NB4 (cell line): ENCODE measurements around the gene GPR155.
"Not testable (repeated sequence)": the region's sequence is repeated elsewhere in the genome, so short reads cannot be mapped to it uniquely, and the experiment has no call there.

Experiments
- DNase-seq: peaks from one replicate; pipeline ENCODE4 v3.0.0; 2010; ENCODE audit warnings: low read depth
- H3K4me3 ChIP-seq: one replicate; pipeline ENCODE4 v1.5.1; 2011; ENCODE audit warnings: mild to moderate bottlenecking, low read depth, low read length, moderate library complexity
- MYC ChIP-seq: IDR thresholded peaks from 2 replicates; pipeline ENCODE4 v1.6.1; 2011; ENCODE audit warnings: low read depth, low read length
- POLR2A ChIP-seq: IDR thresholded peaks from 2 replicates; pipeline ENCODE4 v1.6.1; 2011; ENCODE audit warnings: mild to moderate bottlenecking; ENCODE audit not compliant: insufficient read length; ENCODE audit errors: extremely low read depth
- TF ChIP-seq, protein P1 (sequence below): IDR thresholded peaks from one replicate; pipeline ENCODE4 v1.5.1; 2012; ENCODE audit warnings: low read depth, low read length
- TF ChIP-seq, protein P2 (sequence below): IDR thresholded peaks from 2 replicates; pipeline ENCODE4 v1.6.1; 2011; ENCODE audit warnings: low read depth, low read length

Gene GPR155

DNA sequence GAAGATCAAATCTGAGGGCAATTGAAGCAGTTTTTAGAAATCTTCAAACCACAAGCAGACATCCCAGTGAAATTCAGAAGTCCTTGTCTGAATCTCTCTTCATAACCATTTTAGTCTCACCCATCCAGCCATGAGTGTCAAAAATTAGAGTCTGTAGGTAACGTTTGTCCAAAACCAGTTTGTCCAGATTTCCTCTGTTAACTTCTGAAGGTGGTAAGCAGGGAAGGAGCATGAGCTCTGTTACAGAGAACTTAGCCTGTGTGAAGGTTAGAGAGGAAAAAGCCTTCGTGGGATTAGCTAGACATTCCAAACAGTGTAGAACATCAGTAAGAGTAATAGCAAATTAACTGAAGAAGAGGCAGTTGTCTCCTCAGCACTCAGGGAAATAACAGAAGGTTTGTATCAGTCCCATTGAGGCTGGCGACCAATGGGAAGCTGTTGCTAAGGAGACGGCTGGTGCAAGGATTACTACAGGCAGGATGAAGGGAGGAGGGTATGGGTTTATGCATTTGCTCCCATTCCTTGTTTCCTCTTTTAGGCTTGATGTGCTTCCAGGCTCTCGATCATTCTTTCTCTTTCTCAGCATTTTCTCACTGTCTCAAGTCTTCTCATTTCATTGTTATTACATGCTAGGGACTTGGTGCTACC lies 8.7 kb upstream of the GPR155 start:
- TF ChIP-seq MYC, result no peak
- TF ChIP-seq, protein P1, sequence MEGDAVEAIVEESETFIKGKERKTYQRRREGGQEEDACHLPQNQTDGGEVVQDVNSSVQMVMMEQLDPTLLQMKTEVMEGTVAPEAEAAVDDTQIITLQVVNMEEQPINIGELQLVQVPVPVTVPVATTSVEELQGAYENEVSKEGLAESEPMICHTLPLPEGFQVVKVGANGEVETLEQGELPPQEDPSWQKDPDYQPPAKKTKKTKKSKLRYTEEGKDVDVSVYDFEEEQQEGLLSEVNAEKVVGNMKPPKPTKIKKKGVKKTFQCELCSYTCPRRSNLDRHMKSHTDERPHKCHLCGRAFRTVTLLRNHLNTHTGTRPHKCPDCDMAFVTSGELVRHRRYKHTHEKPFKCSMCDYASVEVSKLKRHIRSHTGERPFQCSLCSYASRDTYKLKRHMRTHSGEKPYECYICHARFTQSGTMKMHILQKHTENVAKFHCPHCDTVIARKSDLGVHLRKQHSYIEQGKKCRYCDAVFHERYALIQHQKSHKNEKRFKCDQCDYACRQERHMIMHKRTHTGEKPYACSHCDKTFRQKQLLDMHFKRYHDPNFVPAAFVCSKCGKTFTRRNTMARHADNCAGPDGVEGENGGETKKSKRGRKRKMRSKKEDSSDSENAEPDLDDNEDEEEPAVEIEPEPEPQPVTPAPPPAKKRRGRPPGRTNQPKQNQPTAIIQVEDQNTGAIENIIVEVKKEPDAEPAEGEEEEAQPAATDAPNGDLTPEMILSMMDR, result no peak
- no peak for TF ChIP-seq POLR2A
- TF ChIP-seq, protein P2, sequence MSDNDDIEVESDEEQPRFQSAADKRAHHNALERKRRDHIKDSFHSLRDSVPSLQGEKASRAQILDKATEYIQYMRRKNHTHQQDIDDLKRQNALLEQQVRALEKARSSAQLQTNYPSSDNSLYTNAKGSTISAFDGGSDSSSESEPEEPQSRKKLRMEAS, result no peak
- no peak overlapping the region for H3K4me3 ChIP-seq
- DNase-seq, result no peak

DNA sequence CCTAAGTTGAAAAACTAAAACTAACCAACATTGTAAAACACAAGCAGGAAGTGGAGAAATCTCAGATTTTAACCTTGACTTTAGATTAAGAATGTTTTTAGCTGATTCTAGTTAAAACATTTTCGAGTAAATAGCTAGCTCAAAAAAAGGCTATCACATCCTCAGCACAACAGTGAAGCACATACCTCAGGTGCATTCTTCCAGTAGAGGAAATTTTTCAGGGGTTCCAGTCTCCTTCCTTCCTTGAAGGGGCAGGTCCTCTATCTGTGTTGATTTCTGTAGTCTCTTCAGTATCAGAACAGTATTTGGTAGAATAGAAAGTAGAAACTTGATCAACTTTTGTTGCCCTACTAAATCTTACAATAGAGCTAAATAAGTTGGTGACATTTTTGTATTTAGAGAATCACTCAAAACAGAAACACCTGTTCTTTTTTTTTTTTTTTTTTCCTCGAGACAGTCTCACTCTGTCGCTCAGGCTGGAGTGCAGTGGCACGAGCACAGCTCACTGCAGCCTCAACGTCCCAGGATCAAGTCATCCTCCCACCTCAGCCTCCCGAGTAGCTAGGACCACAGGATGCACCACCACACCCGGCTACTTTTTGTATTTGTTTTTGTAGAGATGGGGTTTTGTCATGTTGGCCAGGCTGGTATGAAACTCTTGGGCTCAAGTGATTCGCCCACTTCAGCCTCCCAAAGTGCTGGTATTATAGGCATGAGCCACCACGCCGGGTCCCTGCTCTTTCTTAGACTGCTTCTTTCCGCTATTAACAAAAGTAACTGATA lies 6.9 kb upstream of the GPR155 start:
- TF ChIP-seq POLR2A, result no peak
- TF ChIP-seq MYC, result no peak
- TF ChIP-seq, protein P2, result no peak
- TF ChIP-seq, protein P1, result no peak
- peak overlapping the region; percentile 32 for H3K4me3 ChIP-seq

DNA sequence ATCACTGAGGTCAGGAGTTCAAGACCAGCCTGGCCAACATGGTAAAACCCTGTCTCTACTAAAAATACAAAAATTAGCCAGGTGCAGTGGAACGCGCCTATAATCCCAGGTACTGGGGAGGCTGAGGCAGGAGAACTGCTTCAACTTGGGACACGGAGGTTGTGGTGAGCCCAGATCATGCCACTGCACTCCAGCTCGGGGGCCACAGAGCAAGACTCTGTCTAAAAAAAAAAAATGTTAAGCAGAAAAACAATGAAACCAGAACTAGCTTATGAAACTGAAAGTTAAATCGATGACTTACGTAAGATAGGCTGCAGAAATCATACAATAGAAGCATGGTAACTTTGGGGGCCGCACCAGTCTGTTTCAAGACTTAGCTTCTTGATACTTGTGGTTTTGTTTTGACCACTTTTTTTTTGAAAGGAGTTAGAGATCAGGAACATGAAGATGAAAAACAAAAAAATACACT lies 6.2 kb upstream of the GPR155 start:
- DNase-seq, result peak; percentile 89
- H3K4me3 ChIP-seq, result peak overlapping the region; percentile 32
- TF ChIP-seq, protein P2, result no peak
- TF ChIP-seq MYC, result no peak
- TF ChIP-seq, protein P1, result no peak
- no peak for TF ChIP-seq POLR2A

More for the DNA sequence above, 6.9 kb upstream of the GPR155 start:
- peak; percentile 14 for DNase-seq

DNA sequence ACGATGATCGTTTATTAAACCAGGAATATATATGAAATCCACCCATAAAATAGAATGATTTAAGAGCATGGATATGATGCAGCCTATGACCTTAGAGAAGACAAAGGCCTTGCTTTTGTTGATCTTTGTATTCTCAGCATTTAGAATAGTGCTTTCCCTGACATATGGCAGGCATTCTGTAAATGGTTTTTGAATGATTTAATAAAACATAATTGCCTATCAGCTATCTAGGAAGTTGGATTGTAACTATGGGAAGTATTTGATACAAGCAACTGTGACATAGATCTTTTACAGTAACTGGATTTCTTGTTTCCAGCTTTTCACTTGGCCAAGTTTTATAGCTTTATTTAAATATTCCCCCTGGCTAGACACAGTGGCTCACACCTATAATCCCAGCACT lies 5.1 kb upstream of the GPR155 start:
- H3K4me3 ChIP-seq, result no peak overlapping the region
- DNase-seq, result no peak
- TF ChIP-seq, protein P1, result no peak
- TF ChIP-seq MYC (no peak), POLR2A (no peak)
- TF ChIP-seq, protein P2, result no peak

DNA sequence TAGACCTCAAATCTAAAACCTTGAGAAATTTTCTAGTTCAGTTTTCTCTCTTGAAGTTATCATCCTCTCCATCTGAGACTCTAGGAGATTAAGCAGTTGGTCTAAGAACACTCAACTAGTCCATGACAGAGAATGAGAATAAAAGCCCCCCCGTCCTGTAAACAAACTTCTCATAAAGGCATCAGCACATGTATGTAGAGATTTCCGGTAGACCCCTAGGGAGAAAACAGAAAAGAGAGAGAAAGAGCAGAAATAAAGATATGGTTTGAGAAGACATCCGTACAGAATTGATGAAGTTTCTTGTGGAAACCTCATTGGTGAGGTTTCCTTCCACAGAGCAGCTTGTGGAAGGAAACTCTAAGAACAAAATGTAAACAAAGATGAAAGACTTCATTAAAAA lies 3.2 kb upstream of the GPR155 start:
- DNase-seq, result no peak
- H3K4me3 ChIP-seq, result no peak overlapping the region
- TF ChIP-seq, protein P1, result no peak
- TF ChIP-seq MYC (no peak), POLR2A (no peak)
- TF ChIP-seq, protein P2, result no peak

DNA sequence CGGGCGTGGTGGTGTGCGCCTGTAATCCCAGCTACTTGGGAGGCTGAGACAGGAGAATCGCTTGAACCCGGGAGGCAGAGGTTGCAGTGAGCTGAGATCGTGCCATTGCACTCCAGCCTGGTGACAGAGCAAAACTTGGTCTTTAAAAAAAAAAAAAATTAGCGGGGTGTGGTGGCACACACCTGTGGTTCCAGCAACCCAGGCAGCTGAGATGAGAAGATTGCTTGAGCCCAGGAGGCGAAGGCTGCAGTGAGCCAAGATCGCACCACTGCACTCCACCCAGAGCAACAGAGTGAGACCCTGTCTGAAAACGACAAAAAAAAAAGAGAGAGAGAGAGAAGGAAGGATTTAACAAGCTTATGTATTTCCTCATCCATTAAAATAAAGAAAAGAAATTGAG lies 2.7 kb upstream of the GPR155 start:
- H3K4me3 ChIP-seq, result not testable (repeated sequence)

More for the DNA sequence above, 2.7 kb upstream of the GPR155 start:
- DNase-seq, result not testable (repeated sequence)
